ENCODE measurements around the gene NELFE. TPM values are rescaled to one million over a fixed set of nuclear protein-coding genes. Genes with fewer than 3 reads are reported as not detected.
"Not testable (repeated sequence)": the region's sequence is repeated elsewhere in the genome, so short reads cannot be mapped to it uniquely, and the experiment has no call there.

The NELFE gene, protein sequence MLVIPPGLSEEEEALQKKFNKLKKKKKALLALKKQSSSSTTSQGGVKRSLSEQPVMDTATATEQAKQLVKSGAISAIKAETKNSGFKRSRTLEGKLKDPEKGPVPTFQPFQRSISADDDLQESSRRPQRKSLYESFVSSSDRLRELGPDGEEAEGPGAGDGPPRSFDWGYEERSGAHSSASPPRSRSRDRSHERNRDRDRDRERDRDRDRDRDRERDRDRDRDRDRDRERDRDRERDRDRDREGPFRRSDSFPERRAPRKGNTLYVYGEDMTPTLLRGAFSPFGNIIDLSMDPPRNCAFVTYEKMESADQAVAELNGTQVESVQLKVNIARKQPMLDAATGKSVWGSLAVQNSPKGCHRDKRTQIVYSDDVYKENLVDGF
- total RNA-seq = 57.7 TPM

DNA sequence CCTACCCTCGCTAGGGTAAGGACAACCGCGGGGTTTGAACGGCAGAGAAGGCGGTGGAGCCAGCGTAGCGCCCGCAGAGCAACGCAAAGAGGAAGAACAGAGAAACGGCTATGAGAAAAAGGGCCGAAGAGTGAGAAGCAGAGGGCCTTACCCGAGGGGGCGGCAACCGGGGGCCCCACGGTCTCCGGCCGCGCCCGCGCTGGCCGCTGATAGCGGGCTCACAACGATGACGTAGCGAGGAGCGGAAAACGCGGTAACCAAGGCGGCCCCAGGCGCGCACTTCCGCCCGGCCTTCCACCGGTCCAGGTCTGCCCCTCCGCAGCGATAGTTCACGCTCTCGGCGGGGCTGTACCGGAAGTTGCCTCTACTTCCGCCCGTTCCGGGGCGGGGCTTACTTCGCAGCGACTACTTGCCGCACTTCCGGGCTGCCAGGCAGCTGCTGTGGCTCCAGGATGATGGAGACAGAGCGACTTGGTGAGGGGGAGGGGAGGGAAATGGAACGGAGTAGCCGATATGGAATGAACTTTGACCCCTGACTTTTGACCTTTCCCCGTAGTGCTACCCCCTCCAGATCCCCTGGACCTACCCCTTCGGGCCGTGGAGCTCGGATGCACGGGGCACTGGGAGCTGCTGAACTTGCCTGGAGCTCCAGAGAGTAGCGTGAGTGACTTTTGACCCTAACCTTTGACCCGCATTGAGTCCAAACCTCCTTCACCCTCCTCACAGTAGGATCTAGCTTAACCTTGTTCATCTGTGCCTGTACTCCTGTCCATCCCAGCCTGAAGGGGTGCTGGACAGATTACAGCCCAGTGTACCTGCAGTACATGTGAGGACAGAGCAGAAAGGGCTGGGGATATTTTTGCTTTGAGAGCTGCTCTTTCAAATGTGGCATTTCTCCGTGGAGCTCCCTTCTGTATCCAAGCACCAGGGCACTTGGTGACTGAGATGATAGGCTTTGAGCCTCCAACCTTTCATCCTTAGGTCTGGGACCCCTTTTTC lies at the start of gene NELFE, which contains the start of gene SKIC2:
Gene NELFE (minus strand): TSS at position 231 of the 999 bp plus-strand sequence. CDS start 525 bp downstream, outside the sequence.
Gene SKIC2 (plus strand): TSS at position 435 of the 999 bp plus-strand sequence. CDS start 18 bp downstream, at position 453.
- ATAC-seq = peak; percentile 99

- ATAC-seq = not testable (repeated sequence)
These were observed 49.3 kb upstream of the NELFE start for GRCh38 chr6:32008037-32008436.

DNA sequence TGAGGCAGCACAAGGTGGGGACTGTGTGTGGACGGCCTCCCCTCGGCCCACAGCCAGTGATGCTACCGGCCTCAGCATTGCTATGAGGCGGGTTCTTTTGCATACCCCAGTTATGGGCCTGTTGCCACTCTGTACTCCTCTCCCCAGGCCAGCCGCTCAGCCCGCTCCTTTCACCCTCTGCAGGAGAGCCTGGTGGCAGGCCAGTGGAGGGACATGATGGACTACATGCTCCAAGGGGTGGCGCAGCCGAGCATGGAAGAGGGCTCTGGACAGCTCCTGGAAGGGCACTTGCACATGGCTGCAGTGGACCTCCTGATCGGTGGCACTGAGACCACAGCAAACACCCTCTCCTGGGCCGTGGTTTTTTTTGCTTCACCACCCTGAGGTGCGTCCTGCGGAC lies 48.3 kb upstream of the NELFE start:
- ATAC-seq = not testable (repeated sequence)

GRCh38 chr6:32005991-32006529 lies 47.3 kb upstream of the NELFE start:
- not testable (repeated sequence) for ATAC-seq

GRCh38 chr6:32005538-32005880 lies 46.7 kb upstream of the NELFE start:
- ATAC-seq = not testable (repeated sequence)

DNA sequence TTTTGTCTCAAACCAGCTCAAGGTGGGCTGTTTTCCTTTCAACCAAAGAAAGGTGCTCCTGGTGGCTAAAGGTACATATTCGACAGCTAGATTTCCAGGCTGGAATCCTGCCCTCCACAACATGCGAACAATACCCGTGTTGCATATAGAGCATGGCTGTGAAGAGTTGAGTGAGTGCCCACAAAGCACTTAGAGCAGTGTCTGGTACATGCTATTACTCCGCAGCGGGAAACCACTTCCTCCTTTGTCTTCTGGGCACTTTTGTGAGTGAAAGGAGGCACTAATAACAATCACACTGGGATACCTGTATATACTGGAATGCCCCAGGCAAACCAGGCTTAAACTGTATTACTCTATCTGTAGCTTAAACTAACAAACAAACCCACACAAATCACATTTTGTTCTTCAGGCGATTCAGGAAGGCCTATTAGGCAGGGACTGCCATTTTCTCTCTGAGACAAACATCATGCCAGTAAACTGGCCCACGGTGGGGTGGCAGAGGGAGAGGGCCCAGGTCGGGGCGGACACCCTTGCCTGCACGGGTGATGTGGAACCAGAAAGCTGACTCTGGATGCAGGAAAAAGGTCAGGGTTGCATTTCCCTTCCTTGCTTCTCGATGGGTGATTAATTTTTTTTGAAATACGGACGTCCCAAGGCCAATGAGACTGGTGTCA lies 46.2 kb upstream of the NELFE start:
- peak; percentile 38 for ATAC-seq

DNA sequence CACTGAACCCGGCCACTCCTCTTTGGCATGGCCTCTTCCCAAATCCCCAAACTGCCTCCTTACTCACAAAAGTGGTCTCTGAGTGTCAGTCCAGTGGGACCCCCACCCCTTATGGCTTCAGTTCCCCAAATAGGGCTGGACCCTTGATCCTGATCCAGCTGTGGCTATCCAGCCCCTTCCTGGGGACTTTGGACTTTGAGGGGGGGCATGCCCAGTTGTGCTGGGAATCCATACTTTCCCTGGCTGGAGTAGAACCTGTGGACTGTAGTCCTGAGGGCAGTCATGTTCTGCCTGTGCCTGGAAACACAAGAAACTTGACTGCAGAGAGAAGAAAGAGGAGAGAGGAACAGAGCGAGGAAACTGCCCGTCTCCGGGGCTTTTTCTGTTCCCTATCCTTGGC lies 45.6 kb upstream of the NELFE start:
- ATAC-seq = not testable (repeated sequence)

DNA sequence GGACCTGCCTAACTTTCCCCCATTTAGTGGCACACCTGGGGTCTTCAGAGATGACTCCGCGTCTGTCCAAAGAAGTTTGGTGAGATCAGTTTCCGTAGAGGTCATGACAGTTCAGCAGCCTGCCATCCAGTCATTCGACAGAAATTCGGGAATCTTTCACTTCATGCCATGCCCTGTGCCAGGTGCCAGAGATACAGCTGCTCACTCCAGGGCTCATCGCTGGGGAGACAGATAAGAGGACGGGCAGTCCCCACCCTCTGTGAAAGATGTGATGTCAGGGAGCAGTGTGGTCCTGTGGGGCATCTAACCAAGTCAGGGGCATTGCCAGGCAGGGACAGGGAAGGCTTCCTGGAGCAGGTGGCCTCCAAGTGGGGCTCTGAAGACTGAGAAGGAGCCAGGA lies 44.5 kb upstream of the NELFE start:
- not testable (repeated sequence) for ATAC-seq

DNA sequence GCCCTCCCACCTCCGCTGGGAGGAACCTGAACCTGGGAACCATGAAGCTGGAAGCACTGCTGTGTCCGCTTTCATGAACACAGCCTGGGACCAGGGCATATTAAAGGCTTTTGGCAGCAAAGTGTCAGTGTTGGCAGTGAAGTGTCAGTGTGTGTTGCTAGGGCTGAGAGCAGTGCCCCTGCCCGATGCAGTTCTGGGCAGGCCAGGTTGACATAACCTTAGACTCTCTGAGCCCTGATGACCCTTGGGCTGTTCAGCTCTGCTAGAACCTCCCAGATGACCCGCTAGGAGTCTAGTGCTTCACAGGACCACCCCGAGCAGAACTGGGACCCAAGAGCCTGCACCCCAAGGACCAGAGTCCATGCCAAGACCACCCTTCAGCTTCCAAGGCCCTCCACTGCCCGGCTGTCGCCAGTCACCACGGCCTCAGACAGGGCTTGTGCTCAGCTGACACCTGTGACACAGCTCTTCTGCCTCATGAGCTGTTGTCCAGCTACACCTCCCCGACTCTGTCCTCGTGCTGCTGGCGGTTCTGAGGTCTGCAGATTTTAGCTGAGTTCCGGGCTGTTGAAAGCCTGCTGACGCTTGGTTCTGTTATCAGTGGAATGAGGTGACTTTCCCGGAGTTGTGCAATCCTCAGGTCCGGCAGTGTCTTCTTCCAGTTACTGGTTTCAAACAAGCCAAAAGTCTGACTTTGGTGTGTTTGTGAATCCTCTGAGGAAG lies 43.9 kb upstream of the NELFE start:
- ATAC-seq = not testable (repeated sequence)

DNA sequence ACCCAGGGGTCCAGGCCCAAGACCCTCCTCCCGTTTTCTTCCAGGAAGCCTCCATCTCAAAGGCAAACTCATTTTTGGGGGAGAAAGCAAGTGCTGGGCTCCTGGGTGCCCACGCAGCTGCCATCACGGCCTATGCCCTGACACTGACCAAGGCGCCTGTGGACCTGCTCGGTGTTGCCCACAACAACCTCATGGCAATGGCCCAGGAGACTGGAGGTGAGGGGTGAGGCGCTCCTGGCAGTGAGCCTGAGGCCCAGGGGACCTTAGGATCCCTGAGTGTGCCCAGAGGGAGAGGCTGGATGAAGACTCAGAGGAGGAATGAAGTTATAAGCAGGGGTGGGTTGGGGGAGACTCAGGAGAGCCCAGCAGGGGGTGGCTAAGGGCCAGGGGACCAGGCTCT lies 37.6 kb upstream of the NELFE start:
- ATAC-seq = not testable (repeated sequence)

- not testable (repeated sequence) for ATAC-seq
These were observed 35.6 kb upstream of the NELFE start for GRCh38 chr6:31994421-31994820.

DNA sequence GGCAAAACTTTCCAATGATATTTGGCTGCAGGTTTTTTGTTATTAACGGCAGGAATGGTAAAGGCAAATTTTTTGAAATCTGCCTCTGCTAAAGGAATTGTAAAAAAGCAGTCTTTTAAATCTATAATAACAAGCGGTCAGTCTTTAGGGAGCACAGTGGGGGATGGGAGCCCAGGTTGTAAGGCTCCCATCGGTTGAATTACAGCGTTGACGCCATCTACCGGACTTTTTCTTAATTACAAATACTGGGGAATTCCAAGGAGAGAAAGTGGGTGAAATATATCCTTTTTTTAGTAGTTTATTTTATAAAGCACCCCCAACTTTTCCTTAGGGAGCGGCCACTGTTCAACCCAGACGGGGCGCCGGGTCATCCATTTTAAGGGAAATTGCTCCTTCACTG lies 30.6 kb upstream of the NELFE start:
- not testable (repeated sequence) for ATAC-seq

DNA sequence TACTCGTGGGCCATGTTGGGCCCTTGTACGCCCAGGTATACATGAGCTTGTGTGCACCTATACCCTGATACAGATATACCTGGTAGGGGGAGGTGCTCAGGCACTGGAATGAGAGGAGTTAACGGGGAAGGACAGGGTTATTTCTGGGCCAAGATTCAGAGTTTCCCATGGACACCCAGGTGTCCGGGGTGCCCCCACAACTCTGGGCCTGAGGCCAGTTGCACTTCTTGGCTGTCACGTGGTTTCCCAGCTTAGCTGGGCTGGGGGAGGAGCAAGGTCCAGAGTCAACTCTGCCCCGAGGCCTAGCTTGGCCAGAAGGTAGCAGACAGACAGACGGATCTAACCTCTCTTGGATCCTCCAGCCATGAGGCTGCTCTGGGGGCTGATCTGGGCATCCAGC lies 23.0 kb upstream of the NELFE start, which contains the start of gene C4A:
Gene C4A (plus strand): TSS at position 314 of the 400 bp plus-strand sequence. CDS start 51 bp downstream, at position 365.
- ATAC-seq = not testable (repeated sequence)

- not testable (repeated sequence) for ATAC-seq
These were observed 22.2 kb upstream of the NELFE start for GRCh38 chr6:31980998-31981397.

DNA sequence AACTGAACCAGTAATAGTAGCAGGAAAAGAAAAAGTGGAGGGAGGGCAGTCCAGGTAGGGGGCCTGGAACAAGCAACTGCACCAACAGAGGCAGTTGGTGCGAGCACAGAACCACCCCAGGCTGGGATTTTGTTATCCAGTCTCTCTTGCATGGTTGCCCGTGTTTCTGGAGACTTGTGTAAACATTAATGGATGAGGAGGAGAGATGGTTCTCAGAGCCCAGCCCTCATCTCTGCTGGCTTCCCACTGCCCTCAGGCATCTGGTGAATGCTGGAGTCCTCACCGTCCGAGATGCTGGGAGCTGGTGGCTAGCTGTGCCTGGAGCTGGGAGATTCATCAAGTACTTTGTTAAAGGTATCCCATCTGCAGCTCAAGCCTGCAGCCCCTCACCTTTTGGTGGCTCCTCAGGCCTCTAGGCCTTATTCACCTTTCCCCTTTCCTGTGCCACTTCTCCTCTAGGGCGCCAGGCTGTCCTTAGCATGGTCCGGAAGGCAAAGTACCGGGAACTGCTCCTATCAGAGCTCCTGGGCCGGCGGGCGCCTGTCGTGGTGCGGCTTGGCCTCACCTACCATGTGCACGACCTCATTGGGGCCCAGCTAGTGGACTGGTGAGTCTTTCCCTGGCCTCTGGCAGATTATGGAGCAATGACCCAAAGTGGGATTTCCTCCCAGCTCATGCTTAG lies 21.6 kb upstream of the NELFE start:
- peak; percentile 33 for ATAC-seq

- no peak for ATAC-seq
These were observed 20.6 kb upstream of the NELFE start for GRCh38 chr6:31979238-31979898.

DNA sequence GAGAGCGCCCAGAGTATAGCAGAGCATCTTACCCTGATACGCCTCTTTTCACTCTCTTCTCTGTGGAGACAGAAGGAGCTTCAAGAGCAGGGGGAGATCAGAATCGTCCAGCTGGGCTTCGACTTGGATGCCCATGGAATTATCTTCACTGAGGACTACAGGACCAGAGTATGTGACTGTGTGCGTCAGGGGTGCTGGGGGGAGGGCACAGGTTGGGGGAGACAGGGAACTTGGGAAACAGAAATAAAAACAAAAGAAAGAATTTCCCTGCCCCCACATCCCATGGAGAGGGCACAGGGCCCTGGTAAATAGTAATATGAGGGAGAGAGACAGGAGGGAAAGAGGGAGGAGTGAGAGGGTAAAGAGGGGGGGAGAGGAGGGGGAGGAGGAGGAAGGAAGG lies 20.1 kb upstream of the NELFE start:
- no peak for ATAC-seq

DNA sequence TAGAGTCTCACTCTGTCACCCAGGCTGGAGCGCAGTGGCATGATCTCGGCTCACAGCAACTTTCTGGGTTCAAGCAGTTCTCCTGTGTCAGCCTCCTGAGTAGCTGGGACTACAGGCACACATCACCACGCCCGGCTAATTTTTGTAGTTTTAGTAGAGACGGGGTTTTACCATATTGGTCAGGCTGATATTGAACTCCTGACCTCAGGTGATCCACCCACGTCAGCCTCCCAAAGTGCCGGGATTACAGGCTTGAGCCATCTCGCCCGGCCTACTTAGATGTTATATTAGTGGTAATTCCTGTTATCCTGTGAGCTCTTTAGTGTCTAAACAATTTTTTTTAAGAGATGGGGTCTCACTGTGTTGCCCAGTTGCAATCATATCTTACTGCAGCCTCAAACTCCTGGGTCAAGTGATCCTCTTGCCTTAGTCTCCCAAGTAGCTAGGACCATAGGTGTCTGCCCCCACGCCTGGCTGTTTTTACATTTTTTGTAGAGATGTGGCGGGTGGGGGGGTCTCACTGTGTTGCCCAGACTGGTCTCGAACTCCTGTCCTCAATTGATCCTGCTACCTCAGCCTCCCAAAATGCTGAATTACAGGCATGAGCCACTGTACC lies 19.2 kb upstream of the NELFE start:
- no peak for ATAC-seq

GRCh38 chr6:31976065-31976464 lies 17.3 kb upstream of the NELFE start:
- not testable (repeated sequence) for ATAC-seq
